T-helper 17 cell (primary cell): ENCODE measurements around the gene SLC24A3. TPM values are rescaled to one million over a fixed set of nuclear protein-coding genes. Genes with fewer than 3 reads are reported as not detected.

Experiments used
- ATAC-seq: fragments of 150-1000 bp; cut with Tn5 transposase; 2 replicates; pipeline ENCODE4 v1.10.0; 2021; ENCODE audit warnings: mild to moderate bottlenecking, moderate library complexity
- DNase-seq, 3 donors: peaks; one replicate each; pipeline versions ENCODE4 v3.0.0 to v3.0.0-alpha.2; 2020 to 2021
- H3K9me3 ChIP-seq: one replicate; pipeline ENCODE4 v1.7.0; 2013; ENCODE audit warnings: low read length, mild to moderate bottlenecking; ENCODE audit not compliant: control insufficient read depth, poor library complexity, severe bottlenecking
- H3K27ac Mint-ChIP-seq: one replicate; pipeline ENCODE4 v1.8.0; 2022; ENCODE audit warnings: mild to moderate bottlenecking, moderate library complexity, mixed read lengths
- H3K27me3 Mint-ChIP-seq: one replicate; pipeline ENCODE4 v1.8.0; 2022; ENCODE audit warnings: mixed read lengths
- H3K36me3 Mint-ChIP-seq: one replicate; pipeline ENCODE4 v1.8.0; 2022; ENCODE audit warnings: low read depth, mixed read lengths
- H3K4me1 Mint-ChIP-seq: one replicate; pipeline ENCODE4 v1.8.0; 2022; ENCODE audit warnings: mild to moderate bottlenecking, mixed read lengths
- H3K4me3 Mint-ChIP-seq: one replicate; pipeline ENCODE4 v1.8.0; 2022; ENCODE audit warnings: mild to moderate bottlenecking, moderate library complexity, mixed read lengths
- total RNA-seq, 4 donors: library from RNA in 2 of 4; stranded (reverse) in 2 of 4; gene quantifications; one replicate each; pipeline ENCODE4 v1.2.3 and lab custom pipeline; 2022 to 2026

SLC24A3 gene
- total RNA-seq, 2 donors from 2014 or later, result 0.37 to 6.1 TPM

- no peak overlapping the region for H3K27ac Mint-ChIP-seq
Measured at GRCh38 chr20:19333563-19333962, 121.1 kb downstream of the SLC24A3 start.

GRCh38 chr20:19335341-19335740, 122.9 kb downstream of the SLC24A3 start:
- H3K36me3 Mint-ChIP-seq, result no peaks in the 10 kb centered on the region
- H3K27me3 Mint-ChIP-seq, result no peaks in the 10 kb centered on the region
- no peaks in the 10 kb centered on the region for H3K4me1 Mint-ChIP-seq
- no peak for ATAC-seq
- H3K27ac Mint-ChIP-seq, result no peak overlapping the region
- no peaks in the 10 kb centered on the region for H3K9me3 ChIP-seq
- no peak for DNase-seq
- H3K4me3 Mint-ChIP-seq, result no peak overlapping the region

More at GRCh38 chr20:19333563-19333962, 121.1 kb downstream of the SLC24A3 start:
- Mint-ChIP-seq H3K4me3 (no peak overlapping the region), H3K36me3 (no peaks in the 10 kb centered on the region), H3K27me3 (no peaks in the 10 kb centered on the region), H3K4me1 (no peaks in the 10 kb centered on the region)
- ATAC-seq, result no peak
- DNase-seq, result no peak
- H3K9me3 ChIP-seq, result no peaks in the 10 kb centered on the region

GRCh38 chr20:19335916-19336315, 123.5 kb downstream of the SLC24A3 start:
- no peak for ATAC-seq

GRCh38 chr20:19336631-19337030, 124.2 kb downstream of the SLC24A3 start:
- no peak for DNase-seq
- H3K36me3 Mint-ChIP-seq, result no peaks in the 10 kb centered on the region
- no peak overlapping the region for H3K27ac Mint-ChIP-seq
- H3K4me3 Mint-ChIP-seq, result no peak overlapping the region
- H3K9me3 ChIP-seq, result no peaks in the 10 kb centered on the region
- no peaks in the 10 kb centered on the region for H3K4me1 Mint-ChIP-seq
- no peaks in the 10 kb centered on the region for H3K27me3 Mint-ChIP-seq
- ATAC-seq, result no peak

More at GRCh38 chr20:19335916-19336315, 123.5 kb downstream of the SLC24A3 start:
- DNase-seq, result no peak
- Mint-ChIP-seq H3K4me1 (no peaks in the 10 kb centered on the region), H3K27ac (no peak overlapping the region), H3K27me3 (no peaks in the 10 kb centered on the region), H3K4me3 (no peak overlapping the region), H3K36me3 (no peaks in the 10 kb centered on the region)
- H3K9me3 ChIP-seq, result no peaks in the 10 kb centered on the region

- no peak for DNase-seq
- no peak for ATAC-seq
- H3K9me3 ChIP-seq, result no peaks in the 10 kb centered on the region
- no peaks in the 10 kb centered on the region for H3K36me3 Mint-ChIP-seq
- H3K4me1 Mint-ChIP-seq, result no peaks in the 10 kb centered on the region
- H3K27me3 Mint-ChIP-seq, result no peaks in the 10 kb centered on the region
- H3K4me3 Mint-ChIP-seq, result no peak overlapping the region
- no peak overlapping the region for H3K27ac Mint-ChIP-seq
Measured at GRCh38 chr20:19338380-19338779, 125.9 kb downstream of the SLC24A3 start.

GRCh38 chr20:19338960-19339359, 126.5 kb downstream of the SLC24A3 start:
- no peak for ATAC-seq
- H3K9me3 ChIP-seq, result no peaks in the 10 kb centered on the region
- no peak for DNase-seq
- Mint-ChIP-seq H3K27me3 (no peaks in the 10 kb centered on the region), H3K4me3 (no peak overlapping the region), H3K4me1 (no peaks in the 10 kb centered on the region), H3K27ac (no peak overlapping the region), H3K36me3 (no peaks in the 10 kb centered on the region)

- H3K27ac Mint-ChIP-seq, result no peak overlapping the region
- no peak overlapping the region for H3K4me3 Mint-ChIP-seq
- H3K9me3 ChIP-seq, result no peaks in the 10 kb centered on the region
- H3K36me3 Mint-ChIP-seq, result no peaks in the 10 kb centered on the region
- DNase-seq (no peak), ATAC-seq (no peak)
- H3K27me3 Mint-ChIP-seq, result no peaks in the 10 kb centered on the region
- H3K4me1 Mint-ChIP-seq, result no peaks in the 10 kb centered on the region
Measured at GRCh38 chr20:19341348-19342053, 129.1 kb downstream of the SLC24A3 start.

- Mint-ChIP-seq H3K4me1 (no peaks in the 10 kb centered on the region), H3K4me3 (no peak overlapping the region), H3K27ac (no peak overlapping the region), H3K27me3 (no peaks in the 10 kb centered on the region), H3K36me3 (no peaks in the 10 kb centered on the region)
- ATAC-seq (no peak), DNase-seq (no peak)
- H3K9me3 ChIP-seq, result no peaks in the 10 kb centered on the region
Measured at GRCh38 chr20:19344341-19344740, 131.9 kb downstream of the SLC24A3 start.

- H3K4me3 Mint-ChIP-seq, result no peak overlapping the region
- H3K4me1 Mint-ChIP-seq, result no peaks in the 10 kb centered on the region
- H3K9me3 ChIP-seq, result no peaks in the 10 kb centered on the region
- no peaks in the 10 kb centered on the region for H3K27me3 Mint-ChIP-seq
- DNase-seq (no peak), ATAC-seq (no peak)
- H3K27ac Mint-ChIP-seq, result no peak overlapping the region
- H3K36me3 Mint-ChIP-seq, result no peaks in the 10 kb centered on the region
Measured at GRCh38 chr20:19347943-19348456, 135.6 kb downstream of the SLC24A3 start.

- Mint-ChIP-seq H3K4me3 (no peak overlapping the region), H3K27ac (no peak overlapping the region), H3K27me3 (no peaks in the 10 kb centered on the region), H3K36me3 (no peaks in the 10 kb centered on the region), H3K4me1 (no peaks in the 10 kb centered on the region)
- DNase-seq, result no peak
- no peaks in the 10 kb centered on the region for H3K9me3 ChIP-seq
- no peak for ATAC-seq
Measured at GRCh38 chr20:19348582-19348981, 136.1 kb downstream of the SLC24A3 start.

- Mint-ChIP-seq H3K27me3 (no peaks in the 10 kb centered on the region), H3K36me3 (no peaks in the 10 kb centered on the region), H3K4me3 (no peak overlapping the region), H3K4me1 (no peaks in the 10 kb centered on the region), H3K27ac (no peak overlapping the region)
- no peaks in the 10 kb centered on the region for H3K9me3 ChIP-seq
- no peak for DNase-seq
- ATAC-seq, result no peak
Measured at GRCh38 chr20:19349879-19350278, 137.4 kb downstream of the SLC24A3 start.

GRCh38 chr20:19351542-19351941, 139.1 kb downstream of the SLC24A3 start:
- DNase-seq (no peak), ATAC-seq (no peak)
- H3K27me3 Mint-ChIP-seq, result no peaks in the 10 kb centered on the region
- H3K27ac Mint-ChIP-seq, result no peak overlapping the region
- H3K4me1 Mint-ChIP-seq, result no peaks in the 10 kb centered on the region
- H3K4me3 Mint-ChIP-seq, result no peak overlapping the region
- H3K9me3 ChIP-seq, result no peaks in the 10 kb centered on the region
- no peaks in the 10 kb centered on the region for H3K36me3 Mint-ChIP-seq

GRCh38 chr20:19354950-19355349, 142.5 kb downstream of the SLC24A3 start:
- H3K9me3 ChIP-seq, result no peaks in the 10 kb centered on the region
- no peaks in the 10 kb centered on the region for H3K4me1 Mint-ChIP-seq
- DNase-seq, result no peak
- ATAC-seq, result no peak
- no peak overlapping the region for H3K27ac Mint-ChIP-seq
- H3K27me3 Mint-ChIP-seq, result no peaks in the 10 kb centered on the region
- H3K36me3 Mint-ChIP-seq, result no peaks in the 10 kb centered on the region
- H3K4me3 Mint-ChIP-seq, result no peak overlapping the region

GRCh38 chr20:19361790-19362189, 149.3 kb downstream of the SLC24A3 start:
- DNase-seq, result no peak
- no peaks in the 10 kb centered on the region for H3K27me3 Mint-ChIP-seq
- H3K4me3 Mint-ChIP-seq, result no peak overlapping the region

More at GRCh38 chr20:19361790-19362189, 149.3 kb downstream of the SLC24A3 start:
- ATAC-seq, result no peak
- H3K9me3 ChIP-seq, result no peaks in the 10 kb centered on the region
- Mint-ChIP-seq H3K36me3 (no peaks in the 10 kb centered on the region), H3K4me1 (no peaks in the 10 kb centered on the region), H3K27ac (no peak overlapping the region)
